ENCODE measurements around the gene TKT.

- TF ChIP-seq CTCF (conservative IDR thresholded peaks at IDR 0.05; ENCODE audit: low read depth in 2 of 2), result no peak
- TF ChIP-seq POLR2AphosphoS5 (IDR thresholded peaks at IDR 0.05; ENCODE audit: low read depth), result no peak
- no peak for TF ChIP-seq ZNF114 (CRISPR knock-in tag; IDR thresholded peaks at IDR 0.05)
- TF ChIP-seq EZH2 (IDR thresholded peaks at IDR 0.05; ENCODE audit: low read depth, unreplicated experiment), result no peak
- no peak for TF ChIP-seq EZH2phosphoT487 (IDR thresholded peaks at IDR 0.05; ENCODE audit: unreplicated experiment)
- TF ChIP-seq, protein P1, sequence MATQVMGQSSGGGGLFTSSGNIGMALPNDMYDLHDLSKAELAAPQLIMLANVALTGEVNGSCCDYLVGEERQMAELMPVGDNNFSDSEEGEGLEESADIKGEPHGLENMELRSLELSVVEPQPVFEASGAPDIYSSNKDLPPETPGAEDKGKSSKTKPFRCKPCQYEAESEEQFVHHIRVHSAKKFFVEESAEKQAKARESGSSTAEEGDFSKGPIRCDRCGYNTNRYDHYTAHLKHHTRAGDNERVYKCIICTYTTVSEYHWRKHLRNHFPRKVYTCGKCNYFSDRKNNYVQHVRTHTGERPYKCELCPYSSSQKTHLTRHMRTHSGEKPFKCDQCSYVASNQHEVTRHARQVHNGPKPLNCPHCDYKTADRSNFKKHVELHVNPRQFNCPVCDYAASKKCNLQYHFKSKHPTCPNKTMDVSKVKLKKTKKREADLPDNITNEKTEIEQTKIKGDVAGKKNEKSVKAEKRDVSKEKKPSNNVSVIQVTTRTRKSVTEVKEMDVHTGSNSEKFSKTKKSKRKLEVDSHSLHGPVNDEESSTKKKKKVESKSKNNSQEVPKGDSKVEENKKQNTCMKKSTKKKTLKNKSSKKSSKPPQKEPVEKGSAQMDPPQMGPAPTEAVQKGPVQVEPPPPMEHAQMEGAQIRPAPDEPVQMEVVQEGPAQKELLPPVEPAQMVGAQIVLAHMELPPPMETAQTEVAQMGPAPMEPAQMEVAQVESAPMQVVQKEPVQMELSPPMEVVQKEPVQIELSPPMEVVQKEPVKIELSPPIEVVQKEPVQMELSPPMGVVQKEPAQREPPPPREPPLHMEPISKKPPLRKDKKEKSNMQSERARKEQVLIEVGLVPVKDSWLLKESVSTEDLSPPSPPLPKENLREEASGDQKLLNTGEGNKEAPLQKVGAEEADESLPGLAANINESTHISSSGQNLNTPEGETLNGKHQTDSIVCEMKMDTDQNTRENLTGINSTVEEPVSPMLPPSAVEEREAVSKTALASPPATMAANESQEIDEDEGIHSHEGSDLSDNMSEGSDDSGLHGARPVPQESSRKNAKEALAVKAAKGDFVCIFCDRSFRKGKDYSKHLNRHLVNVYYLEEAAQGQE (IDR thresholded peaks at IDR 0.05; ENCODE audit: unreplicated experiment), result no peak
- TF ChIP-seq, protein P2, sequence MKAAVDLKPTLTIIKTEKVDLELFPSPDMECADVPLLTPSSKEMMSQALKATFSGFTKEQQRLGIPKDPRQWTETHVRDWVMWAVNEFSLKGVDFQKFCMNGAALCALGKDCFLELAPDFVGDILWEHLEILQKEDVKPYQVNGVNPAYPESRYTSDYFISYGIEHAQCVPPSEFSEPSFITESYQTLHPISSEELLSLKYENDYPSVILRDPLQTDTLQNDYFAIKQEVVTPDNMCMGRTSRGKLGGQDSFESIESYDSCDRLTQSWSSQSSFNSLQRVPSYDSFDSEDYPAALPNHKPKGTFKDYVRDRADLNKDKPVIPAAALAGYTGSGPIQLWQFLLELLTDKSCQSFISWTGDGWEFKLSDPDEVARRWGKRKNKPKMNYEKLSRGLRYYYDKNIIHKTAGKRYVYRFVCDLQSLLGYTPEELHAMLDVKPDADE (IDR thresholded peaks at IDR 0.05), result no peak
- TF ChIP-seq CREB1 (CRISPR knock-in tag; IDR thresholded peaks at IDR 0.05; ENCODE audit: low read depth), result no peak
- no peak for TF ChIP-seq ZNF331 (CRISPR knock-in tag; IDR thresholded peaks at IDR 0.05; ENCODE audit: low read depth)
Observed at GRCh38 chr3:53217175-53217574, 38.6 kb downstream of the TKT start.
